Muscle of leg (tissue), 11 donors: ENCODE measurements around the gene PAK4. TPM values are rescaled to one million over a fixed set of nuclear protein-coding genes. Genes with fewer than 3 reads are reported as not detected.

ENCODE experiments used
- DNase-seq: peaks from one replicate; pipeline ENCODE4 v3.0.0; 2013
- H3K27ac ChIP-seq: one replicate; pipeline ENCODE4 v1.5.1; 2013; ENCODE audit warnings: mild to moderate bottlenecking, low read length, control low read depth
- H3K27me3 ChIP-seq: one replicate; pipeline ENCODE4 v1.6.1; 2013; ENCODE audit warnings: low read length; ENCODE audit not compliant: control insufficient read depth, insufficient read depth
- H3K36me3 ChIP-seq: one replicate; pipeline ENCODE4 v1.6.1; 2013; ENCODE audit warnings: low read length; ENCODE audit not compliant: control insufficient read depth, insufficient read depth
- H3K4me1 ChIP-seq: one replicate; pipeline ENCODE4 v1.6.1; 2013; ENCODE audit warnings: low read length; ENCODE audit not compliant: control insufficient read depth, insufficient read depth
- H3K4me3 ChIP-seq: one replicate; pipeline ENCODE4 v1.5.1; 2013; ENCODE audit warnings: low read length, control low read depth
- H3K9me3 ChIP-seq: replicated peaks from 2 replicates; pipeline ENCODE4 v1.6.1; 2013; ENCODE audit warnings: low read depth, low read length; ENCODE audit not compliant: control insufficient read depth
- WGBS: methylation state at CpG from one replicate; pipeline ENCODE4 v1.1.5; 2013; ENCODE audit warnings: missing lambda C conversion rate; ENCODE audit not compliant: insufficient coverage; 5-methylcytosine and 5-hydroxymethylcytosine counted together
- polyA plus RNA-seq, 8 donors: library from polyadenylated mRNA; unstranded; fragments of 120-200 nt; gene quantifications; one replicate each; pipeline versions ENCODE4 v1.2.1 to v1.2.3, GENCODE V29; 2013; ENCODE audit warnings: inconsistent platforms in 1 of 8, low replicate concordance in 1 of 8; ENCODE audit not compliant: insufficient read length in 8 of 8, insufficient read depth in 1 of 8
- total RNA-seq: library from RNA; stranded (reverse); fragments of 120-200 nt; gene quantifications from one replicate; pipeline ENCODE4 v1.2.4, GENCODE V29; 2013

Gene PAK4
- total and polyA plus RNA-seq, 9 donors = 3.5 to 29.2 (median 20.4) TPM

- WGBS = 91% methylated on average over 8 of the region's 9 CpGs
These were observed 38.0 kb downstream of the PAK4 start for GRCh38 chr19:39163621-39164020.

GRCh38 chr19:39164289-39164688 is 38.7 kb downstream of the PAK4 start:
- 92% methylated on average over 6 of the region's 6 CpGs for WGBS
- DNase-seq = no peak
- H3K27ac ChIP-seq = no peak overlapping the region
- no peaks in the 10 kb centered on the region for H3K27me3 ChIP-seq
- H3K9me3 ChIP-seq = no peaks in the 10 kb centered on the region
- H3K4me3 ChIP-seq = no peak overlapping the region
- H3K4me1 ChIP-seq = peaks cover 24% of the 10 kb centered on the region
- peaks cover under 1% of the 10 kb centered on the region for H3K36me3 ChIP-seq

More at GRCh38 chr19:39163621-39164020, 38.0 kb downstream of the PAK4 start:
- Histone ChIP-seq H3K4me3 (no peak overlapping the region), H3K4me1 (peaks cover 24% of the 10 kb centered on the region), H3K9me3 (no peaks in the 10 kb centered on the region), H3K27ac (no peak overlapping the region), H3K36me3 (peaks cover 5% of the 10 kb centered on the region), H3K27me3 (no peaks in the 10 kb centered on the region)
- no peak for DNase-seq

GRCh38 chr19:39165857-39166256 is 40.3 kb downstream of the PAK4 start:
- Histone ChIP-seq H3K4me1 (peaks cover 26% of the 10 kb centered on the region), H3K36me3 (peaks cover 12% of the 10 kb centered on the region), H3K9me3 (no peaks in the 10 kb centered on the region), H3K4me3 (no peak overlapping the region), H3K27ac (no peak overlapping the region), H3K27me3 (no peaks in the 10 kb centered on the region)
- DNase-seq = no peak
- 85% methylated on average over 6 of the region's 7 CpGs for WGBS

GRCh38 chr19:39166571-39167391 is 41.2 kb downstream of the PAK4 start:
- peaks cover 17% of the 10 kb centered on the region for H3K36me3 ChIP-seq
- H3K27ac ChIP-seq = no peak overlapping the region
- H3K4me3 ChIP-seq = no peak overlapping the region
- peaks cover 27% of the 10 kb centered on the region for H3K4me1 ChIP-seq
- WGBS = 26% methylated on average over 19 of the region's 24 CpGs
- no peaks in the 10 kb centered on the region for H3K9me3 ChIP-seq
- DNase-seq = peak; percentile 65
- no peaks in the 10 kb centered on the region for H3K27me3 ChIP-seq

GRCh38 chr19:39167461-39168257 is 42.1 kb downstream of the PAK4 start:
- Histone ChIP-seq H3K27me3 (no peaks in the 10 kb centered on the region), H3K4me3 (no peak overlapping the region), H3K4me1 (peaks cover 27% of the 10 kb centered on the region), H3K36me3 (peaks cover 23% of the 10 kb centered on the region), H3K27ac (no peak overlapping the region), H3K9me3 (no peaks in the 10 kb centered on the region)
- WGBS = 73% methylated on average over 20 of the region's 25 CpGs
- DNase-seq = no peak

GRCh38 chr19:39168258-39169142 is 42.9 kb downstream of the PAK4 start:
- Histone ChIP-seq H3K4me3 (no peak overlapping the region), H3K36me3 (peaks cover 25% of the 10 kb centered on the region), H3K9me3 (no peaks in the 10 kb centered on the region), H3K27ac (no peak overlapping the region), H3K27me3 (no peaks in the 10 kb centered on the region), H3K4me1 (peaks cover 27% of the 10 kb centered on the region)
- no peak for DNase-seq
- WGBS = 89% methylated on average over 19 of the region's 23 CpGs

GRCh38 chr19:39169143-39169810 is 43.7 kb downstream of the PAK4 start:
- peaks cover 27% of the 10 kb centered on the region for H3K4me1 ChIP-seq
- no peak overlapping the region for H3K4me3 ChIP-seq
- WGBS = 83% methylated on average over 32 of the region's 36 CpGs
- DNase-seq = no peak
- peaks cover 29% of the 10 kb centered on the region for H3K36me3 ChIP-seq
- H3K27me3 ChIP-seq = no peaks in the 10 kb centered on the region
- H3K9me3 ChIP-seq = no peaks in the 10 kb centered on the region
- no peak overlapping the region for H3K27ac ChIP-seq

GRCh38 chr19:39170386-39171231 is 45.0 kb downstream of the PAK4 start:
- Histone ChIP-seq H3K4me3 (no peak overlapping the region), H3K4me1 (peaks cover 27% of the 10 kb centered on the region), H3K27me3 (no peaks in the 10 kb centered on the region), H3K36me3 (peaks cover 41% of the 10 kb centered on the region), H3K9me3 (no peaks in the 10 kb centered on the region), H3K27ac (peak overlapping the region; percentile 7)
- 71% methylated on average over 15 of the region's 17 CpGs for WGBS
- no peak for DNase-seq
